Right atrium auricular region (tissue), 2 donors: ENCODE measurements around the gene HCST. TPM values are rescaled to one million over a fixed set of nuclear protein-coding genes. Genes with fewer than 3 reads are reported as not detected.
"Not testable (repeated sequence)": the region's sequence is repeated elsewhere in the genome, so short reads cannot be mapped to it uniquely, and the experiment has no call there.

ENCODE experiments used
- DNase-seq: peaks from one replicate; pipeline ENCODE4 v3.0.0-alpha.2; 2019; ENCODE audit warnings: low spot score
- H3K27ac ChIP-seq, 2 donors: fragments of 200-600 bp; sonication (generic); 1 replicate in 1 of 2; 2 replicates in 1 of 2; pipeline ENCODE4 v1.5.1; 2016 to 2019
- H3K27me3 ChIP-seq, 2 donors: fragments of 200-600 bp; sonication (generic); one replicate each; pipeline versions ENCODE4 v1.5.1 to v1.6.0; 2017 to 2019
- H3K36me3 ChIP-seq: fragments of 200-600 bp; sonication (generic); one replicate; pipeline ENCODE4 v1.5.1; 2016
- H3K4me1 ChIP-seq, 2 donors: fragments of 200-600 bp; sonication (generic); one replicate each; pipeline versions ENCODE4 v1.5.1 to v1.6.0; 2017 to 2019
- H3K4me3 ChIP-seq, 2 donors: fragments of 200-600 bp; sonication (generic); 1 replicate in 1 of 2; 2 replicates in 1 of 2; pipeline ENCODE4 v1.5.1; 2017 to 2019; ENCODE audit warnings: mild to moderate bottlenecking in 1 of 2, moderate library complexity in 1 of 2
- H3K9me3 ChIP-seq, 2 donors: fragments of 200-600 bp; sonication (generic); one replicate each; pipeline ENCODE4 v1.5.1; 2019
- CTCF ChIP-seq, 2 donors: fragments of 200-600 bp; sonication (generic); IDR thresholded peaks; one replicate each; pipeline ENCODE4 v1.5.1; 2019; ENCODE audit warnings: antibody characterized with exemption in 2 of 2
- total RNA-seq, 2 donors: library from RNA; depleted of rRNA; stranded (reverse); fragments of >200 nt; gene quantifications; one replicate each; pipeline ENCODE4 v1.1.0, GENCODE V29; 2016

Gene HCST
- total RNA-seq, 2 donors from 2014 or later, result 3.3 TPM; not detected in 1

DNA sequence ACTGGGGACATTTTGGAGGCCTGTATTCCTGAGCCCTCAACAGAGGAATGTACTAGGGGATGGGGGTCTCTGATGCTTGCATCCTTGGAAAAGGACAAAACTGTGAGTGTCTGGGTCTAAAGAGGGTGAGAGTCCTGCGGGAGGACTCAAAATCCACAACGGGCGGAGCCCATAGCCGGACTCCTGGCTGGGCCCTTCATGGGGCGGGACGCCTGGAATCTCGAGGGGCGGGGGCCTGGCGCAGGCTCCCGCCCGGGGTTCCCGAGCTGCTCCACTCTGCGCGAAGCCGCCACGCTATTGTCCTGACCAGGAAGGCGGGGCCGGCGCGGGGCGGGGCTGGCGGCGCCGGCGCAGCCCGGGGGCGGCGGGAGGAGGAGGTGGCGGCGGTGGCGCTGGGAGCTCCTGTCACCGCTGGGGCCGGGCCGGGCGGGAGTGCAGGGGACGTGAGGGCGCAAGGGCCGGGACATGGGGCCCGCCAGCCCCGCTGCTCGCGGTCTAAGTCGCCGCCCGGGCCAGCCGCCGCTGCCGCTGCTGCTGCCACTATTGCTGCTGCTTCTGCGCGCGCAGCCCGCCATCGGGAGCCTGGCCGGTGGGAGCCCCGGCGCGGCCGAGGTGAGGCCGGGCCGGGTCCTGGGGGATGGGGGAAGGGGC lies 34.0 kb upstream of the HCST start, which contains the start of gene APLP1:
Gene APLP1 (plus strand): TSS at position 403 of the 651 bp plus-strand sequence. CDS start 63 bp downstream, at position 466.
- Histone ChIP-seq H3K27me3 (no peaks in the 10 kb centered on the region), H3K4me3 (peak within 1 kb of the TSS; percentile 37 to 64), H3K4me1 (peaks cover 0 to 26% of the 10 kb centered on the region in 2 donors), H3K36me3 (no peaks in the 10 kb centered on the region), H3K27ac (no peak within 1 kb of the TSS), H3K9me3 (no peaks in the 10 kb centered on the region)
- peak; percentile 67 for DNase-seq
- no peak for TF ChIP-seq CTCF (IDR thresholded peaks at IDR 0.05)

GRCh38 chr19:35868823-35869326 lies 33.5 kb upstream of the HCST start:
- Histone ChIP-seq H3K4me1 (peaks cover 0 to 26% of the 10 kb centered on the region in 2 donors), H3K4me3 (peak overlapping the region; percentile 37 to 64), H3K27me3 (no peaks in the 10 kb centered on the region), H3K36me3 (no peaks in the 10 kb centered on the region), H3K27ac (no peak overlapping the region), H3K9me3 (no peaks in the 10 kb centered on the region)
- no peak for DNase-seq
- TF ChIP-seq CTCF (IDR thresholded peaks at IDR 0.05), result no peak

DNA sequence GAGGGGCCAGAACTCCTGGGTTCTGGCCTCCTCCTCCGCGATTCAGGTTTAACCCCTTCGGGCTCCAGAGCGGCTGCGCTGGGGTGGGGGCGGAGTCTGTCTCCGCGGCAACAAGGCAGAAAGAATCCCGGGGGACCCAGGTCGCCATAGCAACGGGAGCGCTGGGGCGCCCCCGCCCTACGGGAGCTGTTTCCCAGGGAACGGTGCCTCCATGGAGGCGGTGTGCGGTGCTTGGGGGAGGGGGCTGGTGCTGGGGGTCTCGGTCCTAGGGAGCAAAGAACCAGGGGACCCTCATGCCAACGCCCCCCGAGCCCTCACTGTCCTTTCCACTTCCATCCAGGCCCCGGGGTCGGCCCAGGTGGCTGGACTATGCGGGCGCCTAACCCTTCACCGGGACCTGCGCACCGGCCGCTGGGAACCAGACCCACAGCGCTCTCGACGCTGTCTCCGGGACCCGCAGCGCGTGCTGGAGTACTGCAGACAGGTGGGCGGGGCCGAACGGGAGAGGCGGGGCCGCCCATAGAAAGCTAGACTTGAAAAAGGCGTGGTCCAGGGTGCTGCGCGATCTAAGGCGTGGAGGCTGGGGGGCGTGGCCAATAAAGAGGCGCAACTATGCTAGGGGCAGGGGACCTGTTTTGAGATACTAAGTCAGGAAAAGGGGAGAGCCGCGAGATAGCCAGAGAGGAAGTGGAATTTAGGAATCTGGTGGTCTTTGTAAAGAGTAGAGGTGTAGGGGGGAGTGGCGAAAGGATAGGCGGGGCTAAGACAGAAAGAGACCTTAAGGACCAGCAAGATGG lies 32.8 kb upstream of the HCST start:
- Histone ChIP-seq H3K9me3 (no peaks in the 10 kb centered on the region), H3K36me3 (no peaks in the 10 kb centered on the region), H3K4me3 (peak overlapping the region in 1 of 2 donors; percentile 64), H3K4me1 (peaks cover 0 to 26% of the 10 kb centered on the region in 2 donors), H3K27ac (no peak overlapping the region), H3K27me3 (no peaks in the 10 kb centered on the region)
- no peak for DNase-seq
- TF ChIP-seq CTCF (IDR thresholded peaks at IDR 0.05), result no peak

- not testable (repeated sequence) for H3K27me3 ChIP-seq, H3K36me3 ChIP-seq
- H3K4me3 ChIP-seq, result peak overlapping the region in 1 of 2 donors; percentile 64
These were observed 32.1 kb upstream of the HCST start for GRCh38 chr19:35870124-35870736.

DNA sequence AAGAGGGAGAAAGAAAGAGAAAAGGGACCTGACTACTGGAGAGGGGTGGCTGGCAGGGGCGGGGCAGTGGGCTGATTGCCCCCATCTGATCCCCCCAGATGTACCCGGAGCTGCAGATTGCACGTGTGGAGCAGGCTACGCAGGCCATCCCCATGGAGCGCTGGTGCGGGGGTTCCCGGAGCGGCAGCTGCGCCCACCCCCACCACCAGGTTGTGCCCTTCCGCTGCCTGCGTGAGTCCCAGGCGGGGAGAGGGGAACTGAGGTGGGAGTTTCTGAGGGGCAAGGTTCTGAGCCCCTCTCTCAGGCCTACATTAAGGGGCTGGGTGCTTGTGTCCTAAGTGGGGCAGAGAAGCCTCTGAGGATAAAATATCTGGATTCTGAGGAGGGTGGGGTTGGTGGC lies 31.5 kb upstream of the HCST start:
- TF ChIP-seq CTCF (IDR thresholded peaks at IDR 0.05), result no peak
- Histone ChIP-seq H3K9me3 (no peaks in the 10 kb centered on the region), H3K4me3 (no peak overlapping the region), H3K4me1 (peaks cover 0 to 26% of the 10 kb centered on the region in 2 donors), H3K27me3 (no peaks in the 10 kb centered on the region), H3K36me3 (no peaks in the 10 kb centered on the region), H3K27ac (no peak overlapping the region)
- DNase-seq, result no peak

More at GRCh38 chr19:35870124-35870736, 32.1 kb upstream of the HCST start:
- not testable (repeated sequence) for H3K9me3 ChIP-seq, H3K27ac ChIP-seq, DNase-seq
- H3K4me1 ChIP-seq, result peaks cover 0 to 26% of the 10 kb centered on the region in 2 donors

DNA sequence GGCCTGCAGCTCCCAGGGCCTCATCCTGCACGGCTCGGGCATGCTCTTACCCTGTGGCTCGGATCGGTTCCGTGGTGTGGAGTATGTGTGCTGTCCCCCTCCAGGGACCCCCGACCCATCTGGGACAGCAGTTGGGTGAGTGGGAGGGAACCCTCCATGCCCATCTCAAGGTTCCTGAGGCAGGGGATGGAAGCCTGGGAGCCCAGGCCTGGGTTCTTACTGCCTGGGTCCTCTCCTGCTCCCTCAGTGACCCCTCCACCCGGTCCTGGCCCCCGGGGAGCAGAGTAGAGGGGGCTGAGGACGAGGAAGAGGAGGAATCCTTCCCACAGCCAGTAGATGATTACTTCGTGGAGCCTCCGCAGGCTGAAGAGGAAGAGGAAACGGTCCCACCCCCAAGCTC lies 30.7 kb upstream of the HCST start:
- no peaks in the 10 kb centered on the region for H3K9me3 ChIP-seq
- DNase-seq, result no peak
- no peaks in the 10 kb centered on the region for H3K36me3 ChIP-seq
- no peak for TF ChIP-seq CTCF (IDR thresholded peaks at IDR 0.05)
- H3K4me3 ChIP-seq, result no peak overlapping the region
- no peak overlapping the region for H3K27ac ChIP-seq
- H3K27me3 ChIP-seq, result no peaks in the 10 kb centered on the region
- H3K4me1 ChIP-seq, result peaks cover 0 to 26% of the 10 kb centered on the region in 2 donors
